HG02884 (cell line): ENCODE results near the gene ZNG1A.
"Not testable (repeated sequence)": the region's sequence is repeated elsewhere in the genome, so short reads cannot be mapped to it uniquely, and the experiment has no call there.

Experiments used
- ATAC-seq: cut with Tn5 transposase; IDR thresholded peaks from one replicate; pipeline ENCODE4 v1.9.1; 2021; ENCODE audit warnings: mild to moderate bottlenecking, moderate library complexity; ENCODE audit not compliant: unreplicated experiment

Gene ZNG1A

DNA sequence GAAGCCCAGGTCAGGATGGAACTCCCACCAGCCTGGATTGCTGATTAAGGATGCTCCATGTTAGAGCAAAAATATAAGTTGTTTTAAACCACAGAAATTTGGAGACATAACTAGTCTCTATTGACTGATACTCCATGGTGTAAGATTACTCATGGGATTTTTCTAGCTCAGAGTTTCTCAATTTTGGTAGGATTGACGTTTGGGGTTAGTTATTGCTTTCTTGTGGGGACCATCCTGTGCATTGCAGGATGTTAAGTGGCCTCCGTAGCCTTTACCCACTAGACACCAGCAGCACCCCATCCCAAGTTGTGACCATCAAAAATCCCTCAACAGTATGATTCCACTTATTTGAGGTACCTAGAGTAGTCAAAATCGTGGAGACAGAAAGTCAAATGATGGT lies 80.1 kb downstream of the ZNG1A start:
- ATAC-seq: not testable (repeated sequence)

- not testable (repeated sequence) for ATAC-seq
Measured at GRCh38 chr9:94992-95391, 83.9 kb downstream of the ZNG1A start.

DNA sequence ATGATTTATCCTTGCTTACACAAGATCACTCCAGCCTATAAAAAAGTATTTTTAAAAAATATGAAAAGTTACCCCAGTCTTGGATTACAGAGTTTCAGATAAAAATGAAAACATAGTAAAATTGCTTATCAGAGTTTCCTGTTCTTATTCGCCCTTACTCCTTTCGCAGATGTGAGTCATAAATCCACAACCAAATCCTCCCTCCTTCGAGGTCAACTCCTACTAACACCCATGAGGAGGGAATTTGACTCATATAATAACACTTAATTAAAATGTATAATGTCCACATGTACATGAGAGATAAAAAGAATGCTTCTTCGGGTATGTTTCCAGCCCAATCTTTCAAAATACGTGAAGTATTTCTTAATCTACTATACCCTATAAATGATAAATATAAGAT lies 84.5 kb downstream of the ZNG1A start:
- ATAC-seq: not testable (repeated sequence)

DNA sequence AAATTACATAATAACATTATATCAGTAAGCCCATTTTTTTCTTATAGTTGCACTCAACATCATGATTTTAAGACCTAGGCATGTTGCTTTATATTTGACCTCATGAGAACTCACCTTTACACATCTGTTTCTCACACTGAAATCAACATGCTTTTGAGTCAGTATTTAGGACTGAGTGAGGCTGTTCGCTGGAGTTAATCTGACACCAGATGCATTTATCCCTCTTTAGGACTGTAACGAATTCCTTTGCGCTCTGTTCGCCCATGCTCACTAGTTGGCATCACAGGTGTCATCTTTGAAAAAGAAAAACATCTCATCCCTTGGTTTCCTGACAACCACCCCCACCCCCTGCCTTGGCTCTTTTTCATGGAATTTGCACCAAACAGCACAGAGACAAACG lies 84.9 kb downstream of the ZNG1A start:
- not testable (repeated sequence) for ATAC-seq

GRCh38 chr9:90851-91250 lies 88.0 kb downstream of the ZNG1A start:
- not testable (repeated sequence) for ATAC-seq

DNA sequence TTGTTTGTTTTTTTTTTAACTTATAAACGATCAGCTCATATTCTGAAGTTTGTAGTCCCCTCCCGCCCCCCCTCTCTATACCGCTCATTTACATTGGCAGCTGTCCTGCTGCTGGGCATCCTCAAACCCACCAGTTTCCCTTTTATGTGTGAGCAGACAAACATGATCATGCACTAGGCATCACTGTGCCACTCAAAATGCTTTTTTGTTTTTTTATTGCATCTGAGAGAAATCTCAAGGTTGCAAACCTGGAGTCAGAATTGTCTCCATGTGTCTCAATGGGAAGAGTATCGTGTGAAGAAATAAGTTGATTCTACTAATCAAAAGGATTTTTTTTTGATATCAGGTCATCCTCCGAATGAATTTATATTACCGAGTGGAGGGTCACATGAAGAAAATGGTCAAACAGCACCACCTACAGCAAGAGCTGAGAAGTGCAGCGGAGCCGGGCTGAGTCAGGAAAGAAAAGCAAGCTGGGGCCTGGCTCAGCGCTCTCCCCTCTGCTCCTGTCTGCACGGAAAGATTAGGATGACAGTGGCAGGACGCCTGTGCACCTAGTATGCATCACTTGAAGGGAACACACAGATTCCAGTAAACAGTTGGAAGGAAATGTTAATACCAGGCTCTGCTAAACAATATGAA lies 90.3 kb downstream of the ZNG1A start:
- peak; percentile 68 for ATAC-seq

DNA sequence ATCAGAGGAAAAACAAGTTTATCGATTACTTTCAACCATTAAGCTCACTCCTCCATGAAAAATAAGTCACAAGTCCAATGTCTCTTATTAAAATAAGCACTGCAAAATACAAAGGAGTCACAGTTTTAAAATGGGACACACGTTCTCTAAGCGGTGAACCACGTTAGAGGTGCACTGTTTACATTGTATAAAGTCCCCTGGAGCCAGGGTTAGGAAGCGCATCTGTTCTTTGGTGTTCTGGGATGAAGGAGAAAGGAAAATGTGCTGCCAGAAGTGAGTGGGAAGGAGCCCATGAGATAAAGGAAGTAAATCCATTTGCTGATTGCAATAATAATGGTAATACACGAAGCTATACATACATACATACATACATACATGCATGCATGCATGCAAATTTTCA lies 91.0 kb downstream of the ZNG1A start:
- ATAC-seq: not testable (repeated sequence)

- not testable (repeated sequence) for ATAC-seq
Measured at GRCh38 chr9:87105-87504, 91.8 kb downstream of the ZNG1A start.

- ATAC-seq: not testable (repeated sequence)
Measured at GRCh38 chr9:86697-87096, 92.2 kb downstream of the ZNG1A start.

- ATAC-seq: not testable (repeated sequence)
Measured at GRCh38 chr9:82932-83689, 95.7 kb downstream of the ZNG1A start.

GRCh38 chr9:78333-78732 lies 100.5 kb downstream of the ZNG1A start:
- ATAC-seq: not testable (repeated sequence)

DNA sequence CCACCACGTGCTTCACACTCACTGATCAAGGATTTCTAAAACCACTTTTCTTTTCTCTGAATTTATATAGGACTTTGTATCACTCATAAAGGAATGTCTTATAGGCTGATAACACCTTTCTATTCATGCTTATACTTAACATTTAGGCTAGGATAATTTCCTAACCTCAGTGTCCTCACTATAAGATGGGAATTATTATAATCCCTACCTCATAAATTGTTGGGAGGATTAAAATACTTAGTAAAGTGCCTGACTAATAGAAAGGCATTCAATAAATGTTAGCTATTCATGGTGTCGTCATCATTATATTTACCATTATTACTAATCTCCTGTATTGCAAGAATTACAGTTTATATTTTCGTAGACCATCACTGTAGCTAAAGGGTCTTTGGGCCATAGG lies 102.5 kb downstream of the ZNG1A start:
- not testable (repeated sequence) for ATAC-seq

- ATAC-seq: not testable (repeated sequence)
Measured at GRCh38 chr9:73900-74525, 104.8 kb downstream of the ZNG1A start.

- ATAC-seq: not testable (repeated sequence)
Measured at GRCh38 chr9:73076-73899, 105.6 kb downstream of the ZNG1A start.
